K562 (cell line): Measurements from ENCODE around the gene PCBP3. TPM values are rescaled to one million over a fixed set of nuclear protein-coding genes. Genes with fewer than 3 reads are reported as not detected.

ENCODE experiments used
- ATAC-seq: fragments of 200-7000 bp; cut with Tn5 transposase; 3 replicates; pipeline ENCODE4 v1.9.1; 2020; ENCODE audit warnings: moderate library complexity
- BruUV-seq: library from RNA; stranded (reverse); fragments of 400-500 nt; replicated peaks from 2 replicates; lab custom pipeline; 2021; lab: Mats Ljungman, UMichigan
- CTCF ChIA-PET: fragments of 300-600 bp; formaldehyde crosslinking; extraction: SDS; loops from one replicate; lab custom pipeline; 2021; ENCODE audit warnings: low intra/inter-chr PET ratio; lab: Yijun Ruan, JAX
- POLR2A ChIA-PET: fragments of 300-600, 350-650 bp; sonication (Branson Sonifier 250); formaldehyde crosslinking; extraction: SDS; loops from one replicate; lab custom pipeline; 2021; ENCODE audit warnings: antibody characterized with exemption, inconsistent platforms; lab: Yijun Ruan, JAX
- DNase-seq, 4 experiments: peaks; one replicate each; pipeline versions ENCODE4 v3.0.0 to v3.0.0-alpha.2; 2011 to 2018; ENCODE audit warnings: low spot score in 3 of 4, mixed read lengths in 3 of 4; ENCODE audit errors: extremely low read depth in 1 of 4
- FAIRE-seq: peaks from 2 replicates; lab custom pipeline; 2011; peaks lifted over from hg19 to GRCh38; lab: Jason Lieb, UNC
- H2AFZ ChIP-seq: 2 replicates; pipeline ENCODE4 v1.6.0; 2011; ENCODE audit warnings: low read depth, low read length, control low read depth, inconsistent platforms
- H3K27ac ChIP-seq: fragments of 200-600 bp; 3 replicates; pipeline ENCODE4 v1.8.0; 2011; ENCODE audit warnings: low read depth, mild to moderate bottlenecking, control low read depth, inconsistent platforms, low read length, moderate library complexity, mixed read lengths; ENCODE audit errors: extremely low read depth
- H3K27me3 ChIP-seq, 2 experiments: fragments of 300-600 bp in 1 of 2; 2 replicates in 1 of 2; 3 replicates in 1 of 2; pipeline versions ENCODE4 v1.6.0 to v1.8.0; 2011; ENCODE audit warnings: inconsistent platforms in 2 of 2, low read length in 2 of 2, mild to moderate bottlenecking in 1 of 2, mixed read lengths in 1 of 2, moderate library complexity in 1 of 2; ENCODE audit not compliant: control insufficient read depth in 2 of 2, insufficient read depth in 2 of 2
- H3K36me3 ChIP-seq: fragments of 300-600 bp; 3 replicates; pipeline ENCODE4 v1.8.0; 2011; ENCODE audit warnings: mild to moderate bottlenecking, low read length, inconsistent platforms; ENCODE audit not compliant: control insufficient read depth, insufficient read depth
- H3K4me1 ChIP-seq, 2 experiments: fragments of 200-600 bp in 1 of 2; replicated peaks in 1 of 2; 2 replicates in 1 of 2; 3 replicates in 1 of 2; pipeline versions ENCODE4 v1.5.1 to v1.8.0; 2011; ENCODE audit warnings: inconsistent platforms in 2 of 2, low read length in 2 of 2, mild to moderate bottlenecking in 1 of 2, mixed read lengths in 1 of 2, moderate library complexity in 1 of 2; ENCODE audit not compliant: control insufficient read depth in 2 of 2, insufficient read depth in 2 of 2
- H3K4me2 ChIP-seq: 2 replicates; pipeline ENCODE4 v1.6.1; 2011; ENCODE audit warnings: low read length, control low read depth, inconsistent platforms, mixed read lengths; ENCODE audit not compliant: insufficient read depth
- H3K4me3 ChIP-seq: fragments of 200-600 bp; sonication (generic), shearing (Covaris generic); 2 replicates; pipeline ENCODE4 v1.5.1; 2016; ENCODE audit warnings: control low read depth, inconsistent platforms
- H3K79me2 ChIP-seq: fragments of 200-600 bp; 3 replicates; pipeline ENCODE4 v1.8.0; 2011; ENCODE audit warnings: low read length, inconsistent platforms; ENCODE audit not compliant: control insufficient read depth, insufficient read depth
- H3K9ac ChIP-seq, 2 experiments: 2 replicates each; pipeline versions ENCODE4 v1.6.0 to v1.6.1; 2011; ENCODE audit warnings: low read depth in 2 of 2, low read length in 2 of 2, control low read depth in 1 of 2, inconsistent platforms in 1 of 2, mild to moderate bottlenecking in 1 of 2, mixed read lengths in 1 of 2; ENCODE audit not compliant: insufficient read depth in 1 of 2
- H3K9me1 ChIP-seq: one replicate; pipeline ENCODE4 v1.6.0; 2011; ENCODE audit warnings: inconsistent platforms, mild to moderate bottlenecking, low read length, moderate library complexity; ENCODE audit not compliant: control insufficient read depth, insufficient read depth
- H3K9me3 ChIP-seq: replicated peaks from 2 replicates; pipeline ENCODE4 v1.5.1; 2011; ENCODE audit warnings: low read depth, low read length, inconsistent platforms; ENCODE audit not compliant: control insufficient read depth, insufficient read depth
- H4K20me1 ChIP-seq: replicated peaks from 2 replicates; pipeline ENCODE4 v1.6.1; 2011; ENCODE audit warnings: low read length, inconsistent platforms, mixed read lengths; ENCODE audit not compliant: control insufficient read depth, insufficient read depth
- CTCF ChIP-seq, 3 experiments: IDR thresholded peaks in 2 of 3; conservative IDR thresholded peaks in 1 of 3; 2 replicates each; pipeline ENCODE4 v1.5.1; 2011 to 2012; ENCODE audit warnings: low read length in 3 of 3, mild to moderate bottlenecking in 3 of 3, control low read depth in 2 of 3, improper control_type of control experiment in 1 of 3, inconsistent platforms in 1 of 3, low read depth in 1 of 3, mixed read lengths in 1 of 3, moderate library complexity in 1 of 3; ENCODE audit not compliant: insufficient read depth in 2 of 3
- RAD21 ChIP-seq, 2 experiments: fragments of 250-450 bp in 1 of 2; fragments of 450-650 bp in 1 of 2; sonication (Bioruptor Pico) in 1 of 2; formaldehyde crosslinking in 1 of 2; IDR thresholded peaks in 1 of 2; conservative IDR thresholded peaks in 1 of 2; 2 replicates each; pipeline versions ENCODE4 v1.4.0 to v1.8.0; 2020 to 2022; ENCODE audit warnings: mild to moderate bottlenecking in 2 of 2, moderate library complexity in 1 of 2
- RERE ChIP-seq: sonication (generic); formaldehyde crosslinking; IDR thresholded peaks from 2 replicates; pipeline ENCODE4 v1.8.0; 2023; ENCODE audit warnings: missing genetic modification reagents, mild to moderate bottlenecking, borderline replicate concordance
- SIN3A ChIP-seq, 2 experiments: fragments of 150-350 bp in 1 of 2; IDR thresholded peaks; 2 replicates each; pipeline ENCODE4 v1.6.1; 2011 to 2016; ENCODE audit warnings: borderline replicate concordance in 2 of 2, low read depth in 2 of 2, low read length in 2 of 2, mild to moderate bottlenecking in 2 of 2, moderate library complexity in 2 of 2; ENCODE audit not compliant: control insufficient read depth in 1 of 2
- WGBS: fragments of 100-300 bp; shearing (Covaris generic); methylation state at CpG from one replicate; pipeline ENCODE4 v1.1.6; 2016; ENCODE audit warnings: low coverage, mixed read lengths; ENCODE audit not compliant: insufficient coverage; ENCODE audit errors: missing lambda C conversion rate; 5-methylcytosine and 5-hydroxymethylcytosine counted together
- in situ Hi-C: fragments of 300-500 bp; cut with MboI; formaldehyde crosslinking; loops from 4 replicates; pipeline ENCODE4 v1.15.0; 2018; ENCODE audit warnings: inconsistent platforms, mixed read lengths
- intact Hi-C: fragments of 100-400 bp; cut with micrococcal nuclease; formaldehyde crosslinking; loops from 2 replicates; pipeline ENCODE4 v1.14.2; 2022
- polyA plus RNA-seq, 8 experiments: library from polyadenylated mRNA; depleted of rRNA in 4 of 8; stranded (reverse) in 5 of 8; unstranded in 3 of 8; fragments of >200 nt; fragmentation: Nextera tagmentation in 2 of 8; fragmentation: Illumina TruSeq in 1 of 8; extraction: Ambion mirVana in 2 of 8; extraction: Trizol in 1 of 8; gene quantifications; 2 replicates each; pipeline versions ENCODE4 v1.2.1 to v1.2.3, GENCODE V29; 2011 to 2014; ENCODE audit warnings: inconsistent platforms in 1 of 8, missing spikeins in 1 of 8
- total RNA-seq, 7 experiments: library from RNA; depleted of rRNA in 6 of 7; stranded (reverse); fragments of >200 nt in 6 of 7; fragmentation: Illumina TruSeq in 2 of 7; extraction: Trizol in 2 of 7; gene quantifications; 2 replicates each; pipeline versions ENCODE4 v1.2.1 to v1.2.3, GENCODE V29; 2011 to 2021; ENCODE audit warnings: low replicate concordance in 1 of 7

Gene PCBP3
- total and polyA plus RNA-seq, 9 of the 15 experiments (the other 6 are each of a cell fraction or from before 2014, with no cell fraction given): 0.18 TPM; not detected in 8

DNA sequence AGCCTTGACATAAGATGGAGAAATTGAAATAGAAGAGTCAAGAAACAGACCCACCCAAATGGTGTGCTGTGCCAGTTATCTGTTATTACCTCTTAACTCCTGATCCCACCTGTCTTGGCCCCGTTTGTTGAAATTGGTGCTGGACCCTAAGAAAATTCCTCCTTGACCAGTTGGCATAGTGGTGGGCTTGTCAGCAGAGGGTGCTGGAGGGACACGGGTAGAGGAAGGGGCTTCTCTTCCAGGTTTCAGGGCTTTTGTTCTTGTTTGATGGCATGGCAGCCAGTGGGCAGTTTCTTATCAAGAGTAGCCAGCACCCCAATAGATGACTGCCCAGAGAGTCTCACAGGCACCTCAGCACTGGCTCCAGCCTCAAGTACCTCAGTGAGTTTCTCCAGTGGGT lies 51.6 kb downstream of the PCBP3 start:
- FAIRE-seq: no peak
- H3K27ac ChIP-seq: no peak overlapping the region
- no peaks in the 10 kb centered on the region for H3K4me1 ChIP-seq
- no peak overlapping the region for H2AFZ ChIP-seq
- in situ Hi-C loops: no loop called here
- no peak overlapping the region for H3K4me2 ChIP-seq
- TF ChIP-seq RERE (no peak), SIN3A (IDR thresholded peaks at IDR 0.05; ENCODE audit: borderline replicate concordance in 2 of 2, control insufficient read depth in 1 of 2, low read depth in 2 of 2, low read length in 2 of 2) (no peak), CTCF (IDR thresholded peaks at IDR 0.05 in 2 of 3, conservative IDR thresholded peaks at IDR 0.05 in 1 of 3; ENCODE audit: insufficient read depth in 2 of 3, low read depth in 1 of 3, low read length in 3 of 3) (peak in 1 of 3 experiments; percentile 20; a peak in 1 of 6 replicates), RAD21 (CRISPR knock-in tag; conservative IDR thresholded peaks at IDR 0.05 in 1 of 2, IDR thresholded peaks at IDR 0.05 in 1 of 2) (0 out of 4 replicates have a peak, but pooled peaks of 1 of the 2 experiments have one; percentile 2)
- TF ChIP-seq, all 486 proteins: peak for 2
- ATAC-seq (no peak), DNase-seq (no peak)
- ChIA-PET POLR2A (interaction anchor here (0.6 kb wide), 1 partner anchor 71 kb away, joined by 4 read pairs; no protein-coding TSS in a partner anchor), CTCF (no interaction called here)
- no peaks in the 10 kb centered on the region for H3K36me3 ChIP-seq
- H3K27me3 ChIP-seq: no peaks in the 10 kb centered on the region; a peak in 1 of 5 replicates
- BruUV-seq: no TSS peak
- no peaks in the 10 kb centered on the region for H3K9me1 ChIP-seq
- WGBS: 0% methylated on average over 2 of the region's 2 CpGs
- no peaks in the 10 kb centered on the region for H4K20me1 ChIP-seq
- H3K9me3 ChIP-seq: no peaks in the 10 kb centered on the region
- intact Hi-C loops: no loop called here
- H3K9ac ChIP-seq: no peak overlapping the region
- H3K4me3 ChIP-seq: no peak overlapping the region
- no peaks in the 10 kb centered on the region for H3K79me2 ChIP-seq
